Endothelial cell of umbilical vein (primary cell): ENCODE data around the gene KMT2C.

ENCODE experiments used
- CTCF ChIP-seq, 2 donors: IDR thresholded peaks; 1 replicate in 1 of 2; 2 replicates in 1 of 2; pipeline ENCODE4 v1.5.1; 2011; ENCODE audit warnings: low read length in 2 of 2, mild to moderate bottlenecking in 2 of 2, moderate library complexity in 2 of 2, control low read depth in 1 of 2, inconsistent platforms in 1 of 2, low read depth in 1 of 2; ENCODE audit not compliant: insufficient read depth in 1 of 2; ENCODE audit errors: extremely low read depth in 1 of 2
- EZH2 ChIP-seq: IDR thresholded peaks from 2 replicates; pipeline ENCODE4 v1.6.1; 2012; ENCODE audit warnings: borderline replicate concordance, low read depth, mild to moderate bottlenecking, moderate library complexity, low read length, inconsistent platforms; ENCODE audit not compliant: severe bottlenecking
- JUN ChIP-seq: IDR thresholded peaks from 2 replicates; pipeline ENCODE4 v1.6.1; 2011; ENCODE audit warnings: borderline replicate concordance, low read depth; ENCODE audit not compliant: insufficient read length, insufficient read depth
- MYC ChIP-seq: IDR thresholded peaks from one replicate; pipeline ENCODE4 v1.6.1; 2011; ENCODE audit warnings: mild to moderate bottlenecking, low read depth, low read length
- POLR2A ChIP-seq: IDR thresholded peaks from 2 replicates; pipeline ENCODE4 v1.6.1; 2012; ENCODE audit warnings: low read depth, mild to moderate bottlenecking, control low read depth, low read length
- POLR2AphosphoS5 ChIP-seq: IDR thresholded peaks from 2 replicates; pipeline ENCODE4 v1.6.1; 2012; ENCODE audit warnings: low read depth, mild to moderate bottlenecking, control low read depth, low read length, moderate library complexity; ENCODE audit not compliant: insufficient read depth

GRCh38 chr7:152292897-152293296 is 142.9 kb downstream of the KMT2C start:
- TF ChIP-seq POLR2A: no peak
- no peak for TF ChIP-seq CTCF (IDR thresholded peaks at IDR 0.05; ENCODE audit: extremely low read depth in 1 of 2, insufficient read depth in 1 of 2, low read depth in 1 of 2, low read length in 2 of 2)
- TF ChIP-seq JUN: no peak
- TF ChIP-seq POLR2AphosphoS5: no peak
- no peak for TF ChIP-seq EZH2
- no peak for TF ChIP-seq MYC
